Ramos (cell line): ENCODE data around the gene CTNNA1.
"Not testable (repeated sequence)": the region's sequence is repeated elsewhere in the genome, so short reads cannot be mapped to it uniquely, and the experiment has no call there.

Source experiments
- in situ Hi-C: fragments of 300-500 bp; cut with MboI; formaldehyde crosslinking; loops from one replicate; pipeline ENCODE4 v1.14.3; 2022; ENCODE audit warnings: low sequenced_read_pairs; ENCODE audit not compliant: unreplicated experiment

CTNNA1 gene

GRCh38 chr5:138755084-138755748, 2.0 kb downstream of the CTNNA1 start:
- in situ Hi-C loops: no loop called here

GRCh38 chr5:138757061-138757776, 4.0 kb downstream of the CTNNA1 start:
- in situ Hi-C loops: no loop called here

- in situ Hi-C loops: no loop called here
These were observed 7.4 kb downstream of the CTNNA1 start for GRCh38 chr5:138760448-138761110.

GRCh38 chr5:138761115-138761514, 7.9 kb downstream of the CTNNA1 start:
- in situ Hi-C loops: not testable (repeated sequence)

GRCh38 chr5:138761670-138762069, 8.4 kb downstream of the CTNNA1 start:
- in situ Hi-C loops: not testable (repeated sequence)

GRCh38 chr5:138762110-138762509, 8.9 kb downstream of the CTNNA1 start:
- in situ Hi-C loops: no loop called here

- in situ Hi-C loops: no loop called here
These were observed 10.0 kb downstream of the CTNNA1 start for GRCh38 chr5:138763037-138763778.

GRCh38 chr5:138770291-138770690, 17.1 kb downstream of the CTNNA1 start:
- in situ Hi-C loops: no loop called here

- in situ Hi-C loops: no loop called here
These were observed 17.8 kb downstream of the CTNNA1 start for GRCh38 chr5:138770977-138771376.

GRCh38 chr5:138772986-138773594, 19.9 kb downstream of the CTNNA1 start:
- in situ Hi-C loops: no loop called here

GRCh38 chr5:138773624-138774023, 20.4 kb downstream of the CTNNA1 start:
- in situ Hi-C loops: not testable (repeated sequence)

- in situ Hi-C loops: no loop called here
These were observed 21.8 kb downstream of the CTNNA1 start for GRCh38 chr5:138775034-138775433.

- in situ Hi-C loops: no loop called here
These were observed 25.0 kb downstream of the CTNNA1 start for GRCh38 chr5:138778234-138778633.

- in situ Hi-C loops: no loop called here
These were observed 30.8 kb downstream of the CTNNA1 start for GRCh38 chr5:138783976-138784375.

GRCh38 chr5:138784590-138784989, 31.4 kb downstream of the CTNNA1 start:
- in situ Hi-C loops: no loop called here

GRCh38 chr5:138789771-138790242, 36.6 kb downstream of the CTNNA1 start:
- in situ Hi-C loops: no loop called here

GRCh38 chr5:138790684-138791083, 37.5 kb downstream of the CTNNA1 start:
- in situ Hi-C loops: no loop called here

GRCh38 chr5:138792195-138792790, 39.1 kb downstream of the CTNNA1 start:
- in situ Hi-C loops: no loop called here

GRCh38 chr5:138793575-138793974, 40.4 kb downstream of the CTNNA1 start:
- in situ Hi-C loops: no loop called here

- in situ Hi-C loops: loop anchor here (5.0 kb wide), 1 partner anchor 109 kb away; no protein-coding TSS in a partner anchor
These were observed 50.1 kb downstream of the CTNNA1 start for GRCh38 chr5:138803285-138803684.
